ENCODE results near the gene ZFHX3.
"Not testable (repeated sequence)": the region's sequence is repeated elsewhere in the genome, so short reads cannot be mapped to it uniquely, and the experiment has no call there.

The ZFHX3 gene, protein sequence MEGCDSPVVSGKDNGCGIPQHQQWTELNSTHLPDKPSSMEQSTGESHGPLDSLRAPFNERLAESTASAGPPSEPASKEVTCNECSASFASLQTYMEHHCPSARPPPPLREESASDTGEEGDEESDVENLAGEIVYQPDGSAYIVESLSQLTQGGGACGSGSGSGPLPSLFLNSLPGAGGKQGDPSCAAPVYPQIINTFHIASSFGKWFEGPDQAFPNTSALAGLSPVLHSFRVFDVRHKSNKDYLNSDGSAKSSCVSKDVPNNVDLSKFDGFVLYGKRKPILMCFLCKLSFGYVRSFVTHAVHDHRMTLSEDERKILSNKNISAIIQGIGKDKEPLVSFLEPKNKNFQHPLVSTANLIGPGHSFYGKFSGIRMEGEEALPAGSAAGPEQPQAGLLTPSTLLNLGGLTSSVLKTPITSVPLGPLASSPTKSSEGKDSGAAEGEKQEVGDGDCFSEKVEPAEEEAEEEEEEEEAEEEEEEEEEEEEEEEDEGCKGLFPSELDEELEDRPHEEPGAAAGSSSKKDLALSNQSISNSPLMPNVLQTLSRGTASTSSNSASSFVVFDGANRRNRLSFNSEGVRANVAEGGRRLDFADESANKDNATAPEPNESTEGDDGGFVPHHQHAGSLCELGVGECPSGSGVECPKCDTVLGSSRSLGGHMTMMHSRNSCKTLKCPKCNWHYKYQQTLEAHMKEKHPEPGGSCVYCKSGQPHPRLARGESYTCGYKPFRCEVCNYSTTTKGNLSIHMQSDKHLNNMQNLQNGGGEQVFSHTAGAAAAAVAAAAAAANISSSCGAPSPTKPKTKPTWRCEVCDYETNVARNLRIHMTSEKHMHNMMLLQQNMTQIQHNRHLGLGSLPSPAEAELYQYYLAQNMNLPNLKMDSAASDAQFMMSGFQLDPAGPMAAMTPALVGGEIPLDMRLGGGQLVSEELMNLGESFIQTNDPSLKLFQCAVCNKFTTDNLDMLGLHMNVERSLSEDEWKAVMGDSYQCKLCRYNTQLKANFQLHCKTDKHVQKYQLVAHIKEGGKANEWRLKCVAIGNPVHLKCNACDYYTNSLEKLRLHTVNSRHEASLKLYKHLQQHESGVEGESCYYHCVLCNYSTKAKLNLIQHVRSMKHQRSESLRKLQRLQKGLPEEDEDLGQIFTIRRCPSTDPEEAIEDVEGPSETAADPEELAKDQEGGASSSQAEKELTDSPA (N-terminal part only)

DNA sequence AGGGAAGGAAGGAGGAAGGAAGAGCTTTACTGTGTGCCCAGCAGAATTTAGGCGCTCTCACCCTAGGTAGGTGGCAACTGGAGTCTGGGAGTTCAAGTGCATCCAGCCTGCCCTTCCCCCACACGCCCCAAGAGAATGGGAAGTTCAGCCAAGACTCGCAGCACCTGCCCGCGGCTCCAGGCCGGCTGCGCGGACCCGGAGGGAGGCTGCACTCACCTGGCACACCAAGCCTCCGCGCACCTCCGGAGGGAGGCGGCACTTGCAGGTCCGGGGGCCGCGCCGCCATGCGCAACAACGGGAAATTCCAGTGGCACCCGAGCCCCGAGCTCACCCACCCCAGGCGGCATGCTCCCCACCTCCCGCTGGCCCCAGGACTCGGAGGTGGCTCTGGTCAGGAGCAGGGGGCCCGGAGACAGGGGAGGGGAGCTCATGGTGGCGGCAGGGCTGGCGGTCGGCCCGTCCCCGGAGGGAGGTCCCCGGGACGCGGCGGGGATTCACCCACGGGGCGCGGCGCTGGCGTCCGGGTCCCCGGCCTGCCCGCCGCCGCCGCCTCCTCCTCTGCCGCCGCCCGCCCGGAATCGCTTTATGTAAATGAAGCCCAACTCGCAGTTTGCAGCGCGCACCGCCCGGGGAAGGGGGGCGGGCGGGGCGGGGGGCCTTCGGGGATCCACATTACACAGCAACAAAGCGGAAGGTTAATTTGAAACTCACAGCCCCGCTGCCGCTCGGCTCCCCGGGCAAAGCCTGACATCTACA is at the start of gene ZFHX3:
TSS of gene ZFHX3 (minus strand) at position 593 of the 756 bp plus-strand sequence. CDS start 87,983 bp downstream, outside the sequence.
- peak in 2 of 3 experiments; percentile 4 to 14 for DNase-seq (ENCODE audit: low read depth in 3 of 3)

DNA sequence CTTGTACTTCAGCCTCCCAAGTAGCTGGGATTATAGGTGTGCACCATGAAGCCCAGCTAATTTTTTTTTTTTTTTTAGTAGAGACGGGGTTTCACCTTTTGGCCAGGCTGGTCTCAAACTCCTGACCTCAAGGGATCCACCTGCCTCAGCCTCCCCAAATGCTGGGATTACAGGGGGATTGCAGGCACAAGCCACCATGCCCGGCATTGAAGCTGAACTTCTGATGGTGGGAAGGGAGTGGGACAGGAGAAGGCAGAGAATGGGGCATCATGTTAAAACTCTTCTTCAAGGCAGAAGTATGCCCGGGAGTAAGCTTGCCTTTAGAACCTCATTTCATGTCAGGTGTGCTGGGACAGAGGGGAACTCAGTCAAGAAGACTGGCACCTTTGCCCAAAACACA is 48.6 kb upstream of the ZFHX3 start:
- no peak for DNase-seq (ENCODE audit: low read depth in 3 of 3)

DNA sequence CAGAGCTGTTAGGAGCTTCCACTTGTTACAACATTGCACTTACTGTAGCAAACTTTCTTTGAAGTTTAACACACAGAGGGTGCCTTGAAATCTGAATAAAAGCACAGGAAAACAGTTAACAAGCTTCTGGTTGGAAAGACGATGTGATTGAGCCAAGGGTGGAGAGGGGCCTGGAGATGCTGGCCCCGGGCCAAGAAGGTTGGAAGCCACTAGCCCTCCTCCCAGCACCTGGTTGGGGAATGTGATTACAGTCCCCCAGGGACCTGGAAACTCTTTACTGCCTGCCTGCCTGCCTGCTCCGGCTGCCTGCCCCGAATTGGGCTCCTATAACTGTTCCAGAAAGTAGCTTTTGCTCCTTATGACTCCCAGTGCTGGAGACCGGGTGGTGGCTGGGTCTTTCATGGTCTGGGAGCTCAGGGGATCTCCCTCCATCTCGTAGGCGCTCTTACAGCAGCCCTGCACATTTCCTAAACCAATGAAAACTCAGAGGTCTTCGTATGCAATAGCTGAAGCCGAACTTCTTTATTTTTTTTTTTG is 48.0 kb upstream of the ZFHX3 start:
- DNase-seq (ENCODE audit: low read depth in 3 of 3) = no peak

DNA sequence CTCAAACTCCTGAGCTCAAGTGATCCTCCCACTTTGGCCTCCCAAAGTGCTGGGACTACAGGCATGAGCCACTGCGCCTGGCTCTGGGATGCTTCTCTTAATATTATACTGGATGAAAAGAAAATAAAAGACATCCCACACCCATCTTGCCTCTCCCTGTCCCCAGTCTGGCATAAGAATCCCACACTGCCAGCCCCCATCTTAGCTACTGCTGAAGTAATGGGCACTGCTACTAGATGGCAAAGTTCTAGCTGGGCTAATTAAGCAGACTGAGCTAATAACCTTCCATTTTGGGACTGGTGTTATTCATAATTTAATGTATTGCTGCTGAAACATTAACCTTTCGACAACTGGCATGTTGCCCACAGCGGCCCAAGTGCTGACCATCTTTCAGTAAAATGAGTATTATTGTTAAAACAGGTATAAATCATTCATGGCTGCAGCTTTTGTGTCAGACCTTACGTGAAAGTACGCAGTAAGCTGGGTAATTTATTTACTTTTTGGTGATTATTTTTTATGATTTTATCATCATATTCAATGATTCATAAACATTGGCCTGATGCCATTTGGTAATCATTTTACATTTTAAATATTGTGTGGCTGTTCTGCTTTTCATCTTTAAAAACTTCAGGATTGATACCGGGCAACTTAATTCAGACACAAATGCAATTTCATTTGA is 47.4 kb upstream of the ZFHX3 start:
- DNase-seq (ENCODE audit: low read depth in 3 of 3) = no peak

DNA sequence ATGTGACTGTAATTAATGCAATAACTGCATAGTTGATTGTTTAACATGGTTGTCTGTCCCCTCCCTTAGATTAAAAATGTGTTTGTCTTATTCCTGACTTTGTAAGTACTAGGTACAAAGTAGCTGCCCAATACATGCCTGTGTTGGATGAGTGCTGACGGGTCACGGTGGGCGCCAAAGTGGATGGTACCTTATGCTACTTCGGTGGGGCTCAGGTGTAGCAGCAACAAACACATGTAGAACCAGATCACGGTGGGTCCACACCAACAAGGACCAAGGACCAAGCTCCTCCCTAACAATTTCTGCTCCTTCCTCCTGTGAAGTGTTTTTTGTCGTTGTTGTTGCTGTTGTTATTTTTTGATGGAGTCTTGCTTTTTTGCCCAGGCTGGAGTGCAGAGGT is 46.4 kb upstream of the ZFHX3 start:
- DNase-seq (ENCODE audit: low read depth in 3 of 3) = no peak

DNA sequence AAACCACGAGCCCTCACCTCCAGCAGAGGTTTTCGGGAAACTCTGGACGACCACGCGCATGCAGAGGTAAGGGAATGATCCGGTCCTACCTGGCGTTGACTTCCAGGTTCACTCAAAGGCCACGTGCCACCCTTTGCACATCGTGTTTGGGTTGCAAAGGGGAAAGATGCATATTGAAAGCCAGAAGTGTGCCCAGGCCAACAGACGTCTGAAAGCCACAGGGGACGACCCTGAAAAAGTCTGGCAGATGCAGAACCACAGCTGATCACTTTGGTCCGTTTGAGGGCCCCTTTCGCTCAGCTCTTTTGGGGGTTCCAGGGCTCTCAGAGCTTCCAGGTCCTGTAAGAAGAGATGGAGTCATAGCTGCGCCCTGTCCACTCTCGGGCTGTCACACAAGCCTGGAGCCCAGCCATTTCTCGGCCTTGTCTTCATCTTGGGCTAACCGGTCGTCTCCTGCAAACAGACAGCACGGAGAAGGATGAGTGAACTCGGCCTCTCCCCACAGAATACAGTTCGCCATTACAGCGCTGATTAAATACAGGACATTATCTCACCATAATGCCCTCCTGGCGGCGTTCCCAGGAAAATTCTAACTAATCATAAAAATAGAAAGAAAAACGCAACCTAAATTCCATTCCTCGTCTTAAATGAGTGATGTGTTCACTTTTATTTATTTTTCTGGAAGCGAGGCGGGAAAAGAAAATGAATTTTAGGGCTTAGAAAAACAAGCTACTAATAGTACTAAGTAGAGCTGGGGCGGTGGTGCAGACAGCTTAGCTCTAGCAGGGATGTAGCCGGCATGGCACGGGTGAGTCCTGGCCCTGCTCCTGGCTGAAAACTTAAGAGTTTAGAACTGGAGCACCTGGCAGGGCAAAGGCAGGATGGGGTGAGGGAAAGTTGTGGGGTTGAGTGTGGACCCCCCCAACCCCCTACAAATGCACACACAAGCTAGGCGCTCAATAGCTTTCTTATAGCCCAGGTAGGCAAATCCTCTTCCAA is 45.5 kb upstream of the ZFHX3 start:
- DNase-seq (ENCODE audit: low read depth in 3 of 3) = no peak

DNA sequence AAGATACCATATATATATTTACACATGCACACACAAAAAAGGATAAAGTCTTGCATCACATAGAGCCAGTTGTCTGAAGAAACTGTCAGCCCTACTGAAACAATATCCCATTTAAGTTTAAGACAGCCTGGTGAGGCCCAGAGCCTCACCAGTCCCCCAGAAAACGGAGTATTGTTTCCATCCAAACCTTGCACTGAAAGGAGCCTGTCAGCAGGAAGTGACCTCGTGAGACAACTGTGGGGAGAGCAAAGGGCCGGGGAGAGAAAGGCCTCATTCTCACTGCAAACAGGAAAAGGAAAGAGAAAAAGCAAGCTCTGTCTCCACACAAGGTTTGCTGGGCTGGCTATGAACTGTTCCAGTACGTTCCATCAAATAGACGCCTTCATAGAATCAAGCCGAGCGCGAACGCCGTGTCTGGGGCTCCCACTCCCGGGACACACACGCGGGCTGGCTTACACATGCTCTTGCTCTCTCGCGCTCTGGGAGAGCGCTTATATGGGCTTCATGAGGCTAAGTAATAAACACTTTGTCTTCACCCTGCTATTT is 44.4 kb upstream of the ZFHX3 start:
- no peak for DNase-seq (ENCODE audit: low read depth in 3 of 3)

DNA sequence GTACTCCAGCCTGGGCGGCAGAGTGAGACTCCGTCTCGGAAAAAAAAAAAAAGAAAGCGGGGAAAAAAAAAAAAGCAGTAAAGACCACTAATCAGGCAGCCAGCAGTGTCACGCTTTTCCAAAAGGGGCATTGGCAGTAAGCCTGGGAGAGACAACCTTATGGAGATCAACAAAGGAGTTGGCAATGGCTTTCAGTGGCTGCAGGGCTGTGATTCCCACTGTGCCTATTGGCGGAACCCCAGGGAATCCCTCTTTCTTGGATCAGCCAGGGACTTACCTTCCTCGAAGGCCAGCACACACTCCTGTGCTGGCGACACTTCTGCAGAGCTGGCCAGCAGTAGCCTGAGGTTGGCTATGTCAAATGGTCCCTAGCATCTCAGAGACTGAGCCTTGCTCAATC is 43.2 kb upstream of the ZFHX3 start:
- no peak for DNase-seq (ENCODE audit: low read depth in 3 of 3)

DNA sequence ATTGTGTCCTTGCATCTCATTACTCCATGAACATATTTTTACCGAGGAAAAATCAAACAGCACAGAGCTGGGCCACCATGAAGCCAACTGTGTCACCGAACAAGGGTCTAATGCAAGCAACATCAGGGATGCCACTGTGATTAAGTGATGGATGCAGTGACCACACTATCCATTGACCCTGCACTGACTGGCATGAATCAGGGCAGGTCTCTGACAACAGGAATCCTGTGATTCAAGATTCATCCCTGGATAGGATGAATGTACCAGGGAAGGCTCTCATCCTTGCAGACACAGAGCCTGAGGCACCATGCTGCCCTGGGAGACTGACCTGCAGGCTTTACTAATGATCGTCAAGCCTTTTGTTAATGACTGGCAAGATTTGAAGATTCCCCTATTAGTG is 41.5 kb upstream of the ZFHX3 start:
- no peak for DNase-seq (ENCODE audit: low read depth in 3 of 3)

DNA sequence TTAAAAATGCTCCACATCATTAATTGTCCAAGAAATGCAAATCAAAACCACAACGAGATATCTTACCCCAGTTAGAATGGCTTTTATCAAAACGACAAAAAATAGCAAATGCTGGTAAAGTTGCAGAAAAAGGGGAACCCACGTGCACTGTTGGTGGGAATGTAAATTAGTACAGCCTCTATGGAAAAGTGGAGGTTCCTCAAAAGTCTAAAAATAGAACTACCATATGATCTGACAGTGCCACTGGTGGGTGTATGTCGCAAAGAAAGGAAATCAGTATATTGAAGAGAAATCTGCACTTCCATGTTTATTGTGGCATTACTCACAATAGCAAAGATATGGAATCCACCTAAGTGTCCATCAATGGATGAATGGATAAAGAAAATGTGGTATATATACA is 38.2 kb upstream of the ZFHX3 start:
- DNase-seq (ENCODE audit: low read depth in 3 of 3) = no peak

DNA sequence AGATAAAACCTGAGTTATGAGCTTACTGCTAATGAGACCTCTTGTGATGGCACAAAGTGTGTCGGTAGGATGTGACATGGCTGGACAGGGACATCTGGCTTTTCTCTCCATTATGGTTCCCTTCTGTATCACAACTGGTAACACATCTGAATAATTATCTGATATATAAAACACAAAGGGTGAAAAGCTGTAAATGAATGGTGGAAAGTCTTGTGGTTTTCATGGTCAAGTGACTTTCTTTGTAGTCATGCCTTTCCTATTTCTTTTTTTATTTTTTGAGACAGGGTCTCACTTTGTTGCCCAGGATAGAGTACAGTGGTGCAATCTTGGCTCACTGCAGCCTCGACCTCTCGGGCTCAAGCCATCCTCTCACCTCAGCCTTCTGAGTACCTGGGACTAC is 35.3 kb upstream of the ZFHX3 start:
- DNase-seq (ENCODE audit: low read depth in 3 of 3) = no peak

DNA sequence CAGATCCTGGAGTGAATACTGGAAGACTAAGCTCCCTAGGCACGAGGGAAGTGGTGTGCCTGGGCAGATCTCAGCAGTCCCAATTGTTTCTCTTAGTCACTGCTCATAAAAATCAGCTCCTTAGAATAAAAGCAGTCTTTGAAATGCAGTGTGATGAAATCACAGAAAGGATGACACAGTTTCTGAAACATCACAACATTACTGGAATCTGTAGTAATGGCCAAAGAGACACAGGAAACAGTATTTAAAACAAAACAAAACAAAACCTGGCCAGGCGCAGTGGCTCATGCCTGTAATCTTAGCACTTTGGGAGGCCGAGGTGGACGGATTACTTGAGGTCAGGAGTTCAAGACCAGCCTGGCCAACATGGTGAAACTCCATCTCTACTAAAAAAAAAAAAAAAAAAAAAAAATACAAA is 34.7 kb upstream of the ZFHX3 start:
- not testable (repeated sequence) for DNase-seq (ENCODE audit: low read depth in 3 of 3)

DNA sequence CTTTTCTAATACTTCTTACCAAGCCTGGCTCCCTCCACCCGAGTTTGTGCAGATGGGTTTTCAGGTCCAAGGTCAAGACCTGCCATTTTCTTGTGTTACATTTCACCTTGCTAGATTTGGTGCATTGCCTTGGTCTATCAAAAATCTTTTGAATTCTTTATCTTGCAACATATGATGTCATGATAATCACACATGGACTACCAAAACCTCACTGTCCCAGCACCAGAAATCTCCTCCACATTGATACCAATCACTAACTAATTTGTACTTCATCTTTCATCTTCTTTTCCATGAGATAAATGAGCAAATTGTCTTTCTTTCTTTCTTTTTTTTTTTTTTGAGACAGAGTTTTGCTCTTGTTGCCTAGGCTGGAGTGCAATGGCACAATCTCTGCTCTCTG is 33.0 kb upstream of the ZFHX3 start:
- DNase-seq (ENCODE audit: low read depth in 3 of 3) = no peak

DNA sequence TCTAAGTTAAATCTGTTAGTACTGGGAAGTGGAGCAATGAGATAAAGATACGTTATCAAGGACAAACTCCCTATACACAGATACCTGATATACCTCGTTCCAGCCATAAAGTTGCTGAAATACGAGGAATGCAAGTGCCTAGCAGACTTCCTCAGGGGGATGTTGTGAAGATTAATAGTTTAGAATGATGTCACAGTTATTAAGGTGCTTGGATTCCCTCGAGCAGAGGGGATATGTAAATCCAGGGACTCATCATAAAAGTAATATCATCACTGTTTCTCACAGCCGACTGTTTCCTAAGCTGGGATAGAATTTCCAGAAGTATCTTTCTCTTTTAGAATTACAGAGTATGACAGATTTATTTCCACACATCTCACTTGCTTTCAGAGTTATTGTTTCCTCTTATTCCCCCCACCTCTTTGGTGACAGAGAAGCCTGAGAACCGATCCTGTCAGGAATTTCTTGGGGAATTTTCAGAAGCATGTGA is 28.4 kb upstream of the ZFHX3 start:
- DNase-seq (ENCODE audit: low read depth in 3 of 3) = no peak

DNA sequence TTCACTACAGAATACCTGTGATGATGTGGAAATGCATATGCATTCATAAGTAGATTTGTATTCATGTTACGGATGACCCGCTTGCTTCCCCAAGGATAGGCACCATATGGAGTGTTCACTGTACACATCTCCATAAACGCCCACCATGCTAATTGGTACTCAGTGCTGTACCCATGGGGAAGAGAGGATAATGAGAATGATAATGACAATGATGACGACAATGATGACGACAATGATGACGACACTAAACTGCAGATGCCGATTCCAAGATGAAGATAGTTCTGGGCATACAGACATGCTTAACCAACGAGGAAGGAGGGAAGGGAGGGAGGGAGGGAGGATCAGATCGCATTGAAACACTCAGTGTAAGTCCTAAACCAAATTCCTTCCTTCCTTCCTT is 26.5 kb upstream of the ZFHX3 start:
- no peak for DNase-seq (ENCODE audit: low read depth in 3 of 3)

DNA sequence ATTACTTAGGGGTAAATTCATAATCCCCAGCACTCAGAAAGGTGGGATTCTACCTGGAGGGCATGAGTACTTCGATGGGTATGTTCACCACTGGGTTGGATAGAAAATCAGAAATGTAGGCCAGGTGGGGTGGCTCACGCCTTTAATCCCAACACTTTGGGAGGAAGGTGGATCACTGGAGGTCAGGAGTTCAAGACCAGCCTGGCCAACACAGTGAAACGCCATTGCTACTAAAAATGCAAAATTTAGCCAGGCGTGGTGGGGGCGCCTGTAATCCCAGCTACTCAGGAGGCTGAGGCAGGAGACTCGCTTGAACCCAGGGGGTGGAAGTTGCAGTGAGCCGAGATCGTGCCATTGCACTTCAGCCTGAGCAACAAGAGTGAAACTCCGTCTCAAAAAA is 24.1 kb upstream of the ZFHX3 start:
- DNase-seq (ENCODE audit: low read depth in 3 of 3) = not testable (repeated sequence)

DNA sequence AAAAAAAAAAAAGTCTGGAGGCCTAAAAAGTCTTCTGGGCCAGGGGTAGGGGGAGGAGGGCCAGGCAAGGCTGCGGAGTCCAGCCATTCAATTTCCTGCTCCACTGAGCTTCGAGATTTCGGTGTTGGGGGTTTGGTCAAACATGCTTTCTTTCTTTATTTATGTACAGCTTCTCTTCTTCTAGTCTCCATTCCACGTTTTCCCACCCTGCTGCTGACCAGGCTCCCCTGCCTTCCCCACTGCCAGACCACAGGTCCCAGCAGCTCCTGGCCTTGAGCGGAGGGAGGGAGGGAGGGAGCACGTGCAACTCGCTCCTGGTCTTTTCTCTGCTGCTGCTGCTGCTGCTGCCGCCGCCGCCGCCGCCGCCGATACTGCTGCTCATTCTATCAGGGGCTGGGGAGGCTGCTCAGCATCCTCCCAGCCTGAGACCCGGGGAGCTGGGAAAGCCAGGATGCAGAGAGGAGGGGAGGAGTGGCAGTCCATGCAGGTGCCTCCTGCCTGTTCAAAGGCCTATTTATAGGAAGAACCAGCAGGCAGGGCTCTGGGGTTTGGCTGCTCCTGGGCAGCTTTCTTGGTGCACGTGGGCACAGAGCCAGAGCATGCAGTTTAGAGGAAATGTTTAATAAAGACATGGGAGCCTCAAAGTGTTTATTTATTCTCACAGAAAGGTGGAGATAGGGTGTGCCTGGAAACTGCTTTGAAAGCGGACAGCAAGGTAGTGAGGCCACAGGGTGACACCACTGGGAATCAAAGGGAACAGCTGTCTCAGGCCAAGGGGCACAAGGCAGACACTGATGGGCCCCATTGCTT is 23.4 kb upstream of the ZFHX3 start:
- DNase-seq (ENCODE audit: low read depth in 3 of 3) = no peak

All from stimulated activated CD4-positive, alpha-beta T cell treated with anti-CD3 and anti-CD28 coated beads, TNF-alpha, amount 100 ng/mL, for 4 hours (primary cell).